ENCODE measurements around the gene PRRT1.
"Not testable (repeated sequence)": the region's sequence is repeated elsewhere in the genome, so short reads cannot be mapped to it uniquely, and the experiment has no call there.

GRCh38 chr6:32187725-32188380 is 36.1 kb upstream of the PRRT1 start:
- not testable (repeated sequence) for TF ChIP-seq CTCF (IDR thresholded peaks at IDR 0.05); POLR2A (IDR thresholded peaks at IDR 0.05; ENCODE audit: low read depth); EP300 (IDR thresholded peaks at IDR 0.05); POLR2AphosphoS5 (IDR thresholded peaks at IDR 0.05)

All from esophagus muscularis mucosa (tissue), 4 donors.